MM.1S (cell line): ENCODE measurements around the gene ZNF320.

Experiments
- CTCF ChIP-seq: fragments of 300-600 bp; sonication (generic); IDR thresholded peaks from 2 replicates; pipeline ENCODE4 v1.5.1; 2016; ENCODE audit warnings: antibody characterized with exemption, low read length, mixed read lengths
- EZH2 ChIP-seq: fragments of 300-600 bp; sonication (generic); optimal IDR thresholded peaks from 2 replicates; pipeline ENCODE3; 2017; ENCODE audit warnings: low read depth, mild to moderate bottlenecking, antibody characterized with exemption, low read length, mixed read lengths

GRCh38 chr19:52922841-52923777, 25.7 kb upstream of the ZNF320 start, which contains the start of gene ZNF888:
- TF ChIP-seq CTCF (no peak), EZH2 (no peak)
